HCT116 (cell line): ENCODE measurements around the gene RPIA. TPM values are rescaled to one million over a fixed set of nuclear protein-coding genes. Genes with fewer than 3 reads are reported as not detected.

Source experiments
- ATAC-seq: fragments of 200-7000 bp; cut with Tn5 transposase; 2 replicates; pipeline ENCODE4 v1.9.1; 2020; ENCODE audit warnings: mild to moderate bottlenecking, moderate library complexity
- BruUV-seq: library from RNA; stranded (reverse); fragments of 400-500 nt; replicated peaks from 2 replicates; lab custom pipeline; 2021; lab: Mats Ljungman, UMichigan
- CTCF ChIA-PET: fragments of 300-600 bp; sonication (Branson Sonifier 250); formaldehyde crosslinking; loops from one replicate; lab custom pipeline; 2021; ENCODE audit warnings: antibody characterized with exemption; lab: Charles Lee
- POLR2A ChIA-PET: fragments of 300-600, 350-600 bp; sonication (Branson Sonifier 250); formaldehyde crosslinking; loops from one replicate; lab custom pipeline; 2021; ENCODE audit warnings: antibody characterized with exemption; lab: Charles Lee
- RAD21 ChIA-PET, 2 experiments: fragments of 300-600 bp; sonication (Branson Sonifier 250); formaldehyde crosslinking; loops; one replicate each; lab custom pipeline; 2023; ENCODE audit warnings: low total read pairs in 2 of 2; ENCODE audit not compliant: uncharacterized antibody in 2 of 2, unreplicated experiment in 2 of 2, low non-redundant PET in 1 of 2; lab: Charles Lee
- DNase-seq: peaks from one replicate; pipeline ENCODE4 v3.0.0-alpha.2; 2010; ENCODE audit warnings: low read depth, low spot score
- H2AFZ ChIP-seq: fragments of 200-600 bp; shearing (Covaris generic), sonication (generic); 2 replicates; pipeline ENCODE4 v1.6.1; 2017; ENCODE audit warnings: low read depth, mixed run types, mixed read lengths, antibody characterized with exemption, low read length; ENCODE audit not compliant: poor library complexity, severe bottlenecking
- H3K27ac ChIP-seq: 2 replicates; pipeline ENCODE4 v1.5.1; 2012; ENCODE audit warnings: low read depth, low read length
- H3K27me3 ChIP-seq: fragments of 200-600 bp; sonication (generic); 2 replicates; pipeline ENCODE4 v1.6.1; 2016; ENCODE audit warnings: mixed run types, low read length, mixed read lengths; ENCODE audit not compliant: insufficient read depth
- H3K36me3 ChIP-seq, 2 experiments: fragments of 200-500 bp in 1 of 2; fragments of 200-600 bp in 1 of 2; sonication (Bioruptor generic) in 1 of 2; sonication (generic) in 1 of 2; 2 replicates each; pipeline versions ENCODE4 v1.5.1 to v1.6.1; 2014 to 2016; ENCODE audit warnings: low read length in 2 of 2, inconsistent platforms in 1 of 2, mixed read lengths in 1 of 2, mixed run types in 1 of 2; ENCODE audit not compliant: insufficient read depth in 2 of 2, control insufficient read depth in 1 of 2
- H3K4me1 ChIP-seq, 2 experiments: fragments of 200-600 bp in 1 of 2; sonication (generic) in 1 of 2; 2 replicates each; pipeline versions ENCODE4 v1.5.1 to v1.6.1; 2012 to 2017; ENCODE audit warnings: low read length in 2 of 2, inconsistent platforms in 1 of 2, mild to moderate bottlenecking in 1 of 2, mixed read lengths in 1 of 2, mixed run types in 1 of 2, moderate library complexity in 1 of 2; ENCODE audit not compliant: insufficient read depth in 2 of 2, control insufficient read depth in 1 of 2
- H3K4me2 ChIP-seq: fragments of 200-600 bp; sonication (generic); 2 replicates; pipeline ENCODE4 v1.6.1; 2017; ENCODE audit warnings: mixed run types, low read length, mixed read lengths
- H3K4me3 ChIP-seq, 2 experiments: fragments of 200-600 bp in 1 of 2; sonication (generic) in 1 of 2; replicated peaks in 1 of 2; 2 replicates each; pipeline ENCODE4 v1.5.1; 2011 to 2016; ENCODE audit warnings: low read length in 2 of 2, control low read depth in 1 of 2, low read depth in 1 of 2, mild to moderate bottlenecking in 1 of 2, mixed read lengths in 1 of 2, mixed run types in 1 of 2
- H3K79me2 ChIP-seq: fragments of 200-600 bp; sonication (generic); 2 replicates; pipeline ENCODE4 v1.6.1; 2017; ENCODE audit warnings: mild to moderate bottlenecking, mixed run types, low read length, moderate library complexity, mixed read lengths; ENCODE audit not compliant: insufficient read depth
- H3K9ac ChIP-seq: fragments of 200-600 bp; sonication (generic); 2 replicates; pipeline ENCODE4 v1.6.1; 2016; ENCODE audit warnings: low read length, mixed read lengths
- H3K9me2 ChIP-seq: fragments of 200-600 bp; sonication (generic), shearing (Covaris generic); 2 replicates; pipeline ENCODE4 v1.6.1; 2017; ENCODE audit warnings: mixed run types, mild to moderate bottlenecking, moderate library complexity; ENCODE audit not compliant: insufficient read depth
- H3K9me3 ChIP-seq, 2 experiments: fragments of 200-500 bp in 1 of 2; fragments of 200-600 bp in 1 of 2; sonication (Bioruptor generic) in 1 of 2; sonication (generic) in 1 of 2; 2 replicates each; pipeline ENCODE4 v1.6.1; 2014 to 2017; ENCODE audit warnings: low read length in 2 of 2, mixed read lengths in 2 of 2, inconsistent platforms in 1 of 2, low read depth in 1 of 2, mild to moderate bottlenecking in 1 of 2, mixed run types in 1 of 2, moderate library complexity in 1 of 2; ENCODE audit not compliant: control insufficient read depth in 1 of 2, insufficient read depth in 1 of 2
- H4K20me1 ChIP-seq: fragments of 200-600 bp; sonication (generic), shearing (Covaris generic); 2 replicates; pipeline ENCODE4 v1.6.1; 2017; ENCODE audit warnings: mixed run types, mild to moderate bottlenecking, moderate library complexity; ENCODE audit not compliant: insufficient read depth
- ATF3 ChIP-seq: IDR thresholded peaks from 2 replicates; pipeline ENCODE4 v1.6.1; 2012
- CBX3 ChIP-seq: IDR thresholded peaks from 2 replicates; pipeline ENCODE4 v1.6.1; 2012; ENCODE audit warnings: low read depth
- CTCF ChIP-seq, 3 experiments: fragments of 200-600 bp in 1 of 3; sonication (generic) in 1 of 3; IDR thresholded peaks in 2 of 3; conservative IDR thresholded peaks in 1 of 3; 2 replicates each; pipeline ENCODE4 v1.5.1; 2012 to 2017; ENCODE audit warnings: low read depth in 2 of 3, low read length in 2 of 3, antibody characterized with exemption in 1 of 3, borderline replicate concordance in 1 of 3, control low read depth in 1 of 3, mild to moderate bottlenecking in 1 of 3, mixed read lengths in 1 of 3, mixed run types in 1 of 3, moderate library complexity in 1 of 3; ENCODE audit not compliant: insufficient read depth in 1 of 3
- ELF1 ChIP-seq: IDR thresholded peaks from 2 replicates; pipeline ENCODE4 v1.6.1; 2012; ENCODE audit warnings: low read depth, borderline replicate concordance
- EZH2 ChIP-seq: fragments of 200-600 bp; sonication (generic); IDR thresholded peaks from 2 replicates; pipeline ENCODE4 v1.6.1; 2017; ENCODE audit warnings: antibody characterized with exemption, mixed run types
- EZH2phosphoT487 ChIP-seq: fragments of 200-600 bp; IDR thresholded peaks from 2 replicates; pipeline ENCODE4 v1.6.1; 2018; ENCODE audit warnings: antibody characterized with exemption, borderline replicate concordance
- FOSL1 ChIP-seq: IDR thresholded peaks from 2 replicates; pipeline ENCODE4 v1.6.1; 2012; ENCODE audit warnings: low read depth
- POLR2A ChIP-seq: IDR thresholded peaks from 2 replicates; pipeline ENCODE4 v1.7.0; 2011; ENCODE audit warnings: borderline replicate concordance; ENCODE audit not compliant: insufficient read depth, insufficient read length; ENCODE audit errors: extremely low read depth
- SIN3A ChIP-seq: IDR thresholded peaks from 2 replicates; pipeline ENCODE4 v1.6.1; 2012; ENCODE audit warnings: low read depth
- SP1 ChIP-seq: IDR thresholded peaks from 2 replicates; pipeline ENCODE4 v1.6.1; 2012; ENCODE audit warnings: low read depth
- YY1 ChIP-seq: IDR thresholded peaks from 2 replicates; pipeline ENCODE4 v1.6.1; 2011; ENCODE audit warnings: low read length, low read depth, moderate library complexity, mild to moderate bottlenecking; ENCODE audit not compliant: insufficient replicate concordance; ENCODE audit errors: extremely low read depth
- ZFX ChIP-seq: fragments of 450-650 bp; IDR thresholded peaks from 2 replicates; pipeline ENCODE4 v1.6.1; 2017
- intact Hi-C: fragments of 100-400 bp; cut with micrococcal nuclease; formaldehyde crosslinking; loops from 2 replicates; pipeline ENCODE4 v1.10.0; 2022
- total RNA-seq: library from RNA; stranded (reverse); gene quantifications from one replicate; pipeline ENCODE4 v1.2.1, GENCODE V29; 2021; ENCODE audit not compliant: unreplicated experiment

The RPIA gene
- total RNA-seq, 1 experiment from 2014 or later, result 43.3 TPM

- Histone ChIP-seq H3K27me3 (no peaks in the 10 kb centered on the region), H3K79me2 (no peaks in the 10 kb centered on the region), H2AFZ (no peak overlapping the region), H3K9me2 (no peaks in the 10 kb centered on the region), H4K20me1 (no peaks in the 10 kb centered on the region), H3K36me3 (no peaks in the 10 kb centered on the region), H3K9me3 (no peaks in the 10 kb centered on the region)
- ChIA-PET POLR2A (no interaction called here), CTCF (no interaction called here)
- intact Hi-C loops, result no loop called here
- no TSS peak for BruUV-seq
- DNase-seq, result no peak
- TF ChIP-seq CTCF (IDR thresholded peaks at IDR 0.05 in 2 of 3, conservative IDR thresholded peaks at IDR 0.05 in 1 of 3; ENCODE audit: borderline replicate concordance in 1 of 3, insufficient read depth in 1 of 3, low read depth in 2 of 3, low read length in 2 of 3), result no peak
- no peak for TF ChIP-seq CBX3
- no peak for TF ChIP-seq FOSL1
- no peak for TF ChIP-seq SIN3A
- TF ChIP-seq ELF1, result no peak
- TF ChIP-seq, all 23 proteins: peak for 0
- no peaks in the 10 kb centered on the region for H3K4me1 ChIP-seq
- no peak overlapping the region for H3K4me2 ChIP-seq
- no peak overlapping the region for H3K27ac ChIP-seq
- no peak overlapping the region for H3K9ac ChIP-seq
- no peak for ATAC-seq
- no peak overlapping the region for H3K4me3 ChIP-seq
- RAD21 ChIA-PET, result no interaction called here
Measured at GRCh38 chr2:88760819-88761598, 69.5 kb downstream of the RPIA start.

- no peaks in the 10 kb centered on the region for H3K4me1 ChIP-seq
- no peaks in the 10 kb centered on the region for H3K79me2 ChIP-seq
- H3K9me2 ChIP-seq, result no peaks in the 10 kb centered on the region
- no peaks in the 10 kb centered on the region for H3K9me3 ChIP-seq
- DNase-seq (no peak), ATAC-seq (no peak)
- H3K27ac ChIP-seq, result no peak overlapping the region
- intact Hi-C loops, result no loop called here
- H3K36me3 ChIP-seq, result no peaks in the 10 kb centered on the region
- H3K4me2 ChIP-seq, result no peak overlapping the region
- no peak overlapping the region for H3K9ac ChIP-seq
- ChIA-PET CTCF (no interaction called here), RAD21 (no interaction called here), POLR2A (no interaction called here)
- H2AFZ ChIP-seq, result no peak overlapping the region
- TF ChIP-seq FOSL1, result no peak
- no peak for TF ChIP-seq SP1
- TF ChIP-seq YY1, result no peak
- no peak for TF ChIP-seq EZH2
- no peak for TF ChIP-seq POLR2A
- no peak for TF ChIP-seq ZFX
- no peak for TF ChIP-seq SIN3A
- TF ChIP-seq ATF3, result no peak
- TF ChIP-seq EZH2phosphoT487, result no peak
- H4K20me1 ChIP-seq, result no peaks in the 10 kb centered on the region
- H3K27me3 ChIP-seq, result no peaks in the 10 kb centered on the region
- BruUV-seq, result no TSS peak
- no peak overlapping the region for H3K4me3 ChIP-seq
Measured at GRCh38 chr2:88764141-88764849, 72.8 kb downstream of the RPIA start.
